Stimulated activated effector memory CD8-positive, alpha-beta T cell treated with anti-CD3 and anti-CD28 coated beads, Interleukin-12 subunit alpha, Interleukin-12 subunit beta, amount 100 ng/mL, for 72 hours (primary cell): ENCODE measurements around the gene GAL.

Experiments
- ATAC-seq: fragments of 150-1000 bp; cut with Tn5 transposase; 2 replicates; pipeline ENCODE4 v1.10.0; 2021
- DNase-seq, 2 donors: peaks; one replicate each; pipeline ENCODE4 v3.0.0; 2021 to 2022; ENCODE audit warnings: low spot score in 2 of 2
- H3K27ac Mint-ChIP-seq: one replicate; pipeline ENCODE4 v1.8.0; 2022; ENCODE audit warnings: mild to moderate bottlenecking, mixed read lengths
- H3K36me3 Mint-ChIP-seq: one replicate; pipeline ENCODE4 v1.8.0; 2022; ENCODE audit warnings: mild to moderate bottlenecking, mixed read lengths
- H3K4me1 Mint-ChIP-seq: one replicate; pipeline ENCODE4 v1.8.0; 2022; ENCODE audit warnings: mixed read lengths
- H3K4me3 Mint-ChIP-seq: one replicate; pipeline ENCODE4 v1.8.0; 2022; ENCODE audit warnings: mild to moderate bottlenecking, mixed read lengths
- H3K9me3 Mint-ChIP-seq: one replicate; pipeline ENCODE4 v1.8.0; 2022; ENCODE audit warnings: mixed read lengths

GAL gene

DNA sequence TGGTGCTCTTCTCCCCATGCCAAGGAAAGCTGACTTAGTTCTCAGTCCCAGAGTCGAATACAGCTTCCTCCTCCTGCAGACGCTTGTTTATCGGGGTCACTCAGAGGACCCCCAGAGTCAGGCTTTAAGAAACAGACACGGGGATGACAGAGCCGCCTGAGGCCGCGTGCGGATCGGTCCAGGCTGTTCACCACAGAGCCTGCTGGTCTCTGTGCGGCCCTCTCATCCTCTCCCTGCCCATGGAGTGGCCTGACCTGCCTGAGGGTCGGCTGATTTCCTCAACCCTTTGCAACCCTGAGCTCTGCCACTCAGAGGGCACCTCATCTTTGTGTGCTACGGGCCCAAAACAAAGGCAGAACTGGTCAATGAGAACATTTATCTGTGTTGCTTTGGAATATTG, 2.1 kb downstream of the GAL start:
- H3K4me3 Mint-ChIP-seq, result peak overlapping the region; percentile 18
- H3K36me3 Mint-ChIP-seq, result no peaks in the 10 kb centered on the region
- ATAC-seq (no peak), DNase-seq (no peak)
- peaks cover 28% of the 10 kb centered on the region for H3K4me1 Mint-ChIP-seq
- no peaks in the 10 kb centered on the region for H3K9me3 Mint-ChIP-seq
- H3K27ac Mint-ChIP-seq, result no peak overlapping the region

DNA sequence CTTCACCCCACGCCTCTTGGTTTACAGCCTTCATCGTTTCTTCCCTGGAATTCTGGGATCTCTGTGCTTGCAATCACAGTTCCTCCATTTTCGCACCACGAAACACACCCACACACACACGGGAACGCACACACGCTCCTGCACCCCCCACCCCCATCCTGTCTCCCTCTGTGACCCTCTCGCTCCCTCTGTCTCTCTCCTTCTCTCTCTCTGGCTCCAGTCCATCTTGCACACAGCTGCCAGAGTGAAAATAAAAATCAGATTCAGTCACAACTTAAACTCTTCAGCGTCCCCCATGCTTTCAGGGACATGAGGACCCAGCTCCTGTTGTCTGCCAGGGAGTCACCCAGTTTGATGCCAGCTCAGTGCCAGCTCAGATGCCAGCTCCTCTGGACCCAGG, 3.0 kb downstream of the GAL start:
- H3K4me3 Mint-ChIP-seq, result no peak overlapping the region
- no peaks in the 10 kb centered on the region for H3K36me3 Mint-ChIP-seq
- no peak for DNase-seq
- peaks cover 30% of the 10 kb centered on the region for H3K4me1 Mint-ChIP-seq
- no peak overlapping the region for H3K27ac Mint-ChIP-seq
- H3K9me3 Mint-ChIP-seq, result no peaks in the 10 kb centered on the region
- no peak for ATAC-seq

DNA sequence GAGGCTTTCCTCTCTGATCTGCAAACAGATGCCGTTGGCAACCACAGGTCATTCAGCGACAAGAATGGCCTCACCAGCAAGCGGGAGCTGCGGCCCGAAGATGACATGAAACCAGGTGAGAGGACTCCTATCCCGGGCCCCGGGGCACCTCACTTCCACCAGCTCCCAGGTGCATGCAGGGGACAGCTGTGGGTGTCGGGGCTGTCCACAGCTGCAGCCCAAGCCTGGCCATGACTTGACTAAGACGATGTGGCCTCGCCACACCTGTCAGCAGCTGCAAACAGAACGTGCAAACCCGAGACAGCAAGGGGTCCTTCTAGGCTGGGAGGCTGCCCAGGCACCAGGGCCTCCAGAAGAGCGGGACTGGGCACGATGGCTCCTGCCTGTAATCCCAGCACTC, 3.6 kb downstream of the GAL start:
- Mint-ChIP-seq H3K9me3 (no peaks in the 10 kb centered on the region), H3K4me1 (peaks cover 26% of the 10 kb centered on the region), H3K4me3 (no peak overlapping the region), H3K36me3 (no peaks in the 10 kb centered on the region), H3K27ac (no peak overlapping the region)
- DNase-seq (no peak), ATAC-seq (no peak)

DNA sequence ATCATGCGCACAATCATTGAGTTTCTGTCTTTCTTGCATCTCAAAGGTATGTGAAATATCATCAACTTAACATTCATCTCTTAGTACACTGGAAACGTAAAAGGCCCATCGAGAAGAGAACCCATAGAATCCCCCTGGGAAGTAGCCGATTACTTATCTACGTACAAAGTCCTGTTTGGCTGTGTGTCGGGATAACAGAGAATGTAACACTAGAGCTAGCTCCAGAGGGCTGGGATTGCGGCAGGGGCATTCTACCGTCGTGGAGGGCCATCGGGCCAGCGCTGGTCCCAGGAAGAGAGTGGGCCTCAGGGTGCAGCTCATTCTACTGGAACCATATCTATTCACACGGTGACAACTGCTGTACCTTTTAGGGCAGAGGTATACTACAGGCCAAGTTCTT, 4.5 kb downstream of the GAL start:
- no peaks in the 10 kb centered on the region for H3K9me3 Mint-ChIP-seq

DNA sequence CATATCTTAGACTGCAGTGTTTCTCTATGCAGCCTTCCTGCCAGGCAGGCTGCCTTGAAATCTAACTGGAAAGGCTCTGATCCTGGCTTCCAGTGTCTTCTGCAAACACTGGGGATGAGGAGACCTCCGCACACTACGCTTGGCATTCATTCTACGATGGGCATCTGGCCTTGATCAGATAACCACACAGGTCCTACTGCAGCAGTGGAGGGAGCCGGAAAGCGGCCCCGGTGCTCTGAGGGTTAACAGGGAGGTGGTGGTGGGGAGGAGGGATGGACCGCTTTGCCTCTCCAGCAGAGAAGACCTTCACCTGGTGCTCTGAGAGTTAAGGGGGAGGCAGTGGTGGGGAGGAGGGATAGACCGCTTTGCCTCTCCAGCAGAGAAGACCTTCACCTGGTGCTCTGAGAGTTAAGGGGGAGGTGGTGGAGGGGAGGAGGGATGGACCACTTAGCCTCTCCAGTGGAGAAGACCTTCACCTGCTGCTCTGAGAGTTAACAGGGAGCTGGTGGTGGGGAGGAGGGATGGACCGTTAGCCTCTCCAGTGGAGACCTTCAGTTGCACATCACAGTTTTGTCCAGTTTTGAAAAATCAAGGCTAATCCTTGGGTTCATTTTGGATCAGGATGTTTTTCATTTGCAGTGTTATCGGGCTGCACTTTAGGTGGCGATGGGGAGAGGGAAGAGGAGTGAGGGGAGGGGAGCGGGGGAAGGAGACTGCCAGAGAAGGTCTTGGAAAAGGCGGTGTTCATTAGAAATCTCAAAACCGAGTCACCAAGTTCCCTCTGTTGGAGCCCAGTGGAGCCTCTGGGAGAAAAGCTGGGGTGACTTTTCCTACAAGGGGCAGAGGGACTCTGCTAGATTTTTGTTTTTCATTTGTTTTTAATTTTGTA, 5.6 kb downstream of the GAL start:
- H3K4me1 Mint-ChIP-seq, result peaks cover 24% of the 10 kb centered on the region
- H3K27ac Mint-ChIP-seq, result no peak overlapping the region
- H3K9me3 Mint-ChIP-seq, result no peaks in the 10 kb centered on the region
- DNase-seq (no peak), ATAC-seq (no peak)
- no peaks in the 10 kb centered on the region for H3K36me3 Mint-ChIP-seq
- no peak overlapping the region for H3K4me3 Mint-ChIP-seq

More for the DNA sequence above, 4.5 kb downstream of the GAL start:
- H3K4me1 Mint-ChIP-seq, result peaks cover 24% of the 10 kb centered on the region
- no peak for DNase-seq
- H3K27ac Mint-ChIP-seq, result no peak overlapping the region
- H3K36me3 Mint-ChIP-seq, result no peaks in the 10 kb centered on the region
- no peak overlapping the region for H3K4me3 Mint-ChIP-seq
- no peak for ATAC-seq

DNA sequence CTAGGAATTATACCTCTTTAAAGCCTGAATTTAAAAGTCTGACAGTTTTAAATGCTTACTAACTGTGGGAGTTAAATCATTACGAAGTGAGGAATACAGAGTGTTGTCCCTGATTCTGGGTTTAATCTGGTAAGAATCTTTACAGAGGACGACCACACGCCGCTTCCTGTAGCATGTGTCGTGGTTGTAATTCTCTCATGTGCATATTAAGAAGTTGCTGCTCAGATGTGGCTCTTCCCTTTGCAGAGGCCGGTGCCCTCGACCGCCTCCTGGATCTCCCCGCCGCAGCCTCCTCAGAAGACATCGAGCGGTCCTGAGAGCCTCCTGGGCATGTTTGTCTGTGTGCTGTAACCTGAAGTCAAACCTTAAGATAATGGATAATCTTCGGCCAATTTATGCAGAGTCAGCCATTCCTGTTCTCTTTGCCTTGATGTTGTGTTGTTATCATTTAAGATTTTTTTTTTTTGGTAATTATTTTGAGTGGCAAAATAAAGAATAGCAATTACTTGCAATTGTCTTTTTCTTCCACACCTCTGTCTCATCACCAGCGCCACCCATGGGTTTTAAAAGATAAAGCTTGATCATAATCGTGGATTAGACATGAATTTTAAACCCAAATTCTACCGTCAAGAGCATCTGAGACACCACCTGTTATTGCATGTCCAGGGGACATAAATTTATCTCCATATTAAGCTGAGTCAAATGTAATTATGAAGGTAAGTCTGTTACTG, 6.5 kb downstream of the GAL start:
- Mint-ChIP-seq H3K4me1 (peaks cover 24% of the 10 kb centered on the region), H3K4me3 (no peak overlapping the region), H3K27ac (peak overlapping the region; percentile 42), H3K36me3 (no peaks in the 10 kb centered on the region), H3K9me3 (no peaks in the 10 kb centered on the region)
- no peak for DNase-seq
- peak; percentile 54 for ATAC-seq

DNA sequence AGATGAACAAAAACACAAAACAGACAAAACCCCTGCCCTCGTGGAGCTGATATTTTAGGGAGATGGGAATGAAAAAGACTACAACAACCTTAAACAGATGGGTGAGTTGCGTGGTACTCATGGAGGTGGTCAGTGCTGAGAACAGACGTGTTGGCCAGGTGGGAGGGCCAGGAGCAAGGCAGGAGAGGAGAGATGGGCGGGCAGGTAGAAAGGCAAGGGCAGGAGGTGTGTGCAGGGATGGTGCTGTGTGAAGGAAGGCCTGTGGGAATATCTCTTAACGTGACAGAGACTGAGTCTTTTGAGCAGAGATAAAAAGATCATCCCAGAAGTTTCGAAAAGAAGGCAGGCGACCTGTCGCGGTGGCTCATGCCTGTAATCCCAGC, 7.0 kb downstream of the GAL start:
- H3K4me1 Mint-ChIP-seq, result peaks cover 24% of the 10 kb centered on the region
- peaks cover 2% of the 10 kb centered on the region for H3K9me3 Mint-ChIP-seq
- ATAC-seq (no peak), DNase-seq (no peak)
- H3K4me3 Mint-ChIP-seq, result no peak overlapping the region
- H3K27ac Mint-ChIP-seq, result peak overlapping the region; percentile 42
- H3K36me3 Mint-ChIP-seq, result no peaks in the 10 kb centered on the region

DNA sequence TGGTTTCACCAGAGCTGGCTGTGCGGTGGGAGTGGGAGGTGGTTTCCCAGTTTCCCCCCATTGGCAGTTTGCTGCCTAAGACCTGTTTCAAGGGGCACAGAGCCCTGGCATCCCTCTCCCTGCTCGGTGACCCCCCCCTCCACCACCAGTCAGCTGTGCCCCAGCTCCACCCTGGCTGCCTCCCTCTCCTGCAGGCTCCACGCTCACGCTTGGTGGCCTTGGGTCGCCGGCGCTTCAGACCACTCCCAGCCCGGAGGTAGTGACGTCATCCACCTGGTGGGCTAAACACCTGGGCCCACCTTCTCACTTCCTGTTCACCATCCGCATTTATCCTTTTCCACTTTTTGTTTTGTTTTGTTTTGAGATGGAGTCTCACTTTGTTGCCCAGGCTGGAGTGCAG, 7.8 kb downstream of the GAL start:
- Mint-ChIP-seq H3K36me3 (no peaks in the 10 kb centered on the region), H3K4me3 (no peak overlapping the region), H3K4me1 (peaks cover 24% of the 10 kb centered on the region)

DNA sequence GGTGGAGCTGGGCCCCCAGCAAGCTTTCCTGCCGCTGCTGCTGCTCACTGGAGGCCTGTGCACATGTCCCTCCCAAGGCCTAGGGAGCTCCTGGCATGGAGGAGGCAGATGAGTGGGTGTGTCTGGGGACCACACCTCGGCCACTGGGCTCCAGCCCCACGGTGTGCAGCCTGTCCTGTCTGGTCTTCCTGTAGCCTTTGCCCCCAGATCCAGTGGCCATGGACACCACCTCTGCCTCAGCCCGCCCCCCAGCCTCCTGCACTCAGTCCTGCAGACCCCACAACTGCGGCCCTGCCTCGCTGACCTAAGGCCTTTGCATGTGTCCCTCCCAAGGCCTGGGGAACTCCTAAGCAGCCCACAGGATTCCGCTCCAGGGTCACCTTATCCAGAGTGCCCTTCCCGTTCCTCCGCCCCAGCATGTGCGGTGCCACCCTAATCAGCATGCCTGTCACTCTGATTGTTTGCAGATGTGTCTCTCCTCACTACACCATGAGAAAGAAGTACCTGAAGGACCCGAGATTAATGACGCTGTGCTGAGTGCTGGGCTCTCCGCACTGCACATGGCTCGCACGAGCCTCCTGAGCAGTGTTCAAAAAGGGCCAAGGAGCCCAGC, 8.6 kb downstream of the GAL start:
- Mint-ChIP-seq H3K9me3 (peaks cover 4% of the 10 kb centered on the region), H3K4me1 (peaks cover 24% of the 10 kb centered on the region), H3K36me3 (no peaks in the 10 kb centered on the region), H3K4me3 (no peak overlapping the region), H3K27ac (no peak overlapping the region)
- no peak for DNase-seq
- no peak for ATAC-seq

More for the DNA sequence above, 7.8 kb downstream of the GAL start:
- DNase-seq, result no peak
- Mint-ChIP-seq H3K9me3 (peaks cover 4% of the 10 kb centered on the region), H3K27ac (no peak overlapping the region)
- ATAC-seq, result no peak

DNA sequence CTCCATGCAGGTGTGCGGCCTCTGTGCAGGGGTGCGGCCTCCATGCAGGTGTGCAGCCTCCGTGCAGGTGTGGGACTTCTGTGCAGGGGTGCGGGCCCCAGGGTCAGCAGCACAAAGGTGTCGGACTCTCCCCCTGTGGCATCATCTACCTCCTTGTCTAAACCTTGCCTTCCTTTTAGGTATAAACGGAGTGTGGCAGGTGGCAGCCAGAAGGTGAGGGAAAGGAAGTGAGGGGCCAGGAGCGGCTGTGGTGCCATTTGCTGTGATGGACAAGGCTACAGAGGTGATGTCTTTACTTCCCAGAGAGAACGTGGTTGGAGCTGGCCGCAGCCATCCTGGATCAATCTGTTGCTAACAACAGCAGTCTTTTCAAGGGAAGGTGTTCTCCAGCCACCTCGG, 9.1 kb downstream of the GAL start:
- Mint-ChIP-seq H3K9me3 (peaks cover 4% of the 10 kb centered on the region), H3K27ac (no peak overlapping the region), H3K4me3 (no peak overlapping the region), H3K36me3 (no peaks in the 10 kb centered on the region), H3K4me1 (peaks cover 24% of the 10 kb centered on the region)
- DNase-seq (no peak), ATAC-seq (peak; percentile 11)

DNA sequence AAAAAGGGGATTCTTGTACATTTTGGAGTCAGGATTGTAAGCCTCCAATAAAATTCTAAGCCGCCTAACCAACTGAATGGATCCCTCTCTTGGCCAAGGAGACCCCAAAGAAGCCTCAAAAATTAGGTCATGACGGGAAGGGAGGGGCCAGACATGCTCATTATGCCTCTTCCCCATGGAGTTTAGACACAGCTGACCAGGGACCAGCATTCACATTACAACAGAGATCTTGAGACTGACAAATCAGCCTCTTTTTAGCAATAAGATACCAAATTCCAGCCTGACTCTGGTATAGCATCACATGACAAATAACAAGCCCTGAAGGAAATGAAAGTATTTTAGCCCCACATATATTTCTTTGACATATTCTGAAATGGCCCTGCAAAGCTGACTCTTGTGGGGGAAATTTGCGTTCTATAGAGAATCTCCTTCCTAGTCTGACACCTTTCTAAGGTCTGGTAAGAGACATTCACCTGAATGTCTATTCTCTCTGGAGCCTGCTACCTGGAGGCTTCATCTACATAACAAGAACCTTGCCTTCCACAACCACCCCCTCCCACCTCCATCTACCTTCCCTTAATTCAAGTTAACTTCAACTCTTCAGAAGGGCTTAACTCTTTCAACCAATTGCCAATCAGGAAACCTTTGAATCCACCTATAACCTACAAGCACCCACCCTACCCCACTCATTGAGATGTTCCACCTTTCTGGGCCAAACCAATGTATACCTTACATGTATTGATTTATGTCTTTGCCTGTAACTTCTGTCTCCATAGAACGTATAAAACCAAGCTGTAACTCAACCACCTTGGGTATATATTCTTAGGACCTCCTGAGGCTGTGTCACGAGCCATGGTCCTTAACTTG, 10.3 kb downstream of the GAL start:
- peaks cover 20% of the 10 kb centered on the region for H3K4me1 Mint-ChIP-seq

DNA sequence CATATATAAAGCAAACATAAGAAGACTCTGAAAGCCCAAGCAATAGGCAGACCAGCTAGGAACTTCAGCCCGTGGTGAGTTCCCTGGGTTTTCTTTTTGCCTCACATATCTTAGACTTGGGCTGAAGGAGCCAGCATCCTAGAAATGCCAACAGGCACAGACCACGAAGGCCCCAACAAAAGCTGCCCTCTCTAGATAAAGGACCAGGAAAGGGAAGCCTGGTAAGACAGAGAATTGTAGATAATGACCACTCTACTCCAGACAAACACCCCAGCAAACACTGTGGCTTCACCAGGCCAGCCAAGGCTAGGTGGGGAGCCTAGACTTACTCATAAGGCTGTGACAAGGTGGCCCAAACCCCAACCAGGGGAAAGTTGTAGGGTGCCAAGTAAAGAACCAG, 11.2 kb downstream of the GAL start:
- H3K4me1 Mint-ChIP-seq, result peaks cover 11% of the 10 kb centered on the region
- no peak for DNase-seq
- no peaks in the 10 kb centered on the region for H3K36me3 Mint-ChIP-seq
- peaks cover 4% of the 10 kb centered on the region for H3K9me3 Mint-ChIP-seq
- no peak overlapping the region for H3K27ac Mint-ChIP-seq
- ATAC-seq, result no peak
- H3K4me3 Mint-ChIP-seq, result no peak overlapping the region

More for the DNA sequence above, 10.3 kb downstream of the GAL start:
- peaks cover 4% of the 10 kb centered on the region for H3K9me3 Mint-ChIP-seq
- H3K36me3 Mint-ChIP-seq, result no peaks in the 10 kb centered on the region
- no peak for ATAC-seq
- H3K4me3 Mint-ChIP-seq, result no peak overlapping the region
- DNase-seq, result no peak
- no peak overlapping the region for H3K27ac Mint-ChIP-seq

DNA sequence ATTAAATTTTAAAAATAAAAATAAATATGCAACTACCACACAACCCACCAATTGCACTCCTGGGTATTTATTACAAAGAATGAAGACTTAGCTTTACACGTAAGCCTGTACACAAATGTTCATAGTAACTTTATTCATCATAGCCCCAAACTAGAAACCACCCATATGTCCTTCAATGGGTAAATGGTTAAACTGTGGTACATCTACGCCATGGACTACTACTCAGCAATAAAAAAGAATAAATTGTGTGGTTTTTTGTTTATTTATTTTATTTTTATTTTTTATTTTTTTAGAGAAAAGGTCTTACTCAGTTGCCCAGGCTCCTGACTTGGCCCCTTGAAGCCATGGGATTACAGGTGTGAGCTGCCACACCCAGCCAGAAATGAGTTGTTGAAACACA, 14.6 kb downstream of the GAL start:
- Mint-ChIP-seq H3K9me3 (peaks cover 4% of the 10 kb centered on the region), H3K27ac (no peak overlapping the region), H3K4me3 (no peak overlapping the region), H3K36me3 (no peaks in the 10 kb centered on the region), H3K4me1 (no peaks in the 10 kb centered on the region)
- no peak for ATAC-seq
- DNase-seq, result no peak

DNA sequence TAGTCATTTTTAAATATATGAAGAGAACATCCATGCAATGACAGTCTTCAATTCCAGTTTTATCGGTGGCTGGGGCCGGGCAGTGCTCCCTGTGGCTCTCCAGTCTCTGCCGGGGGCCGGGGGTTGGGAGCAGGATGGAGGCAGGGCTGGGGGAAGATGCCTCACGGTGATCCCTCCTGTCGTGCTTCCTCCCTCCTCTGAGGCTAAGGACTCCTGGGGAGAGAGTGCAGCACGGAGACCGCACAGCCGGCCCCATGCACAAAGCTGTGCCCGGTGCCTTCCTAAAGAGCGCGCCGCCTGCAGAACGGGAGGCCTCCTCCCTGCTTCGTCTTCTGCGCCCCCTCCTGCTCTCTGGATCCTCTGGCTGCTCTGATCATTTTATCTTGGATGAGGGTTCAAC, 20.5 kb downstream of the GAL start:
- ATAC-seq (no peak), DNase-seq (no peak)
- Mint-ChIP-seq H3K36me3 (no peaks in the 10 kb centered on the region), H3K4me3 (no peak overlapping the region), H3K9me3 (no peaks in the 10 kb centered on the region), H3K27ac (no peak overlapping the region), H3K4me1 (no peaks in the 10 kb centered on the region)

DNA sequence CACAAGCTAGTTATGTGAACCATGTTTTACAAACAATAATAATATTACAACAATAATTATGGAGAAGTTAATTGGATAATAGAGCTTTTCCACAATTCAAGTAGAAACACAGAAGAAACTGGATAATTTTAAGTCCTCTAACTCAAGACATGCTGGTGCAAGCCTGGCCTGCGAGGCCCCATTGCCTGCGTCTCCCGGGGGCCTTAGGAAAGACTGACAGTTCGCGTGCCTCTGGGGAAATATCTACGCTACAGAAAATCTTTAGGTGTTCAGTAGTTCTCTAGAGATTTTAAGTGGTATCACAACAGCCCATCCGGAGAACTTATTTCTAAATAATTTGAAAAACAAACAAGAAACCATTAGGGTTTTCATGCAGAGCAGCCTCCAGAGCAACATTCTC, 23.2 kb downstream of the GAL start:
- ATAC-seq (no peak), DNase-seq (no peak)
- H3K4me3 Mint-ChIP-seq, result no peak overlapping the region
- no peaks in the 10 kb centered on the region for H3K9me3 Mint-ChIP-seq
- no peak overlapping the region for H3K27ac Mint-ChIP-seq
- no peaks in the 10 kb centered on the region for H3K4me1 Mint-ChIP-seq
- no peaks in the 10 kb centered on the region for H3K36me3 Mint-ChIP-seq
